ENCODE results near the gene ABAT.

- no peak for TF ChIP-seq CTCF (IDR thresholded peaks at IDR 0.05 in 4 of 5, conservative IDR thresholded peaks at IDR 0.05 in 1 of 5)
- no peak for TF ChIP-seq POLR2A (IDR thresholded peaks at IDR 0.05)
Measured at GRCh38 chr16:8717892-8718415, 43.5 kb downstream of the ABAT start.

All from gastrocnemius medialis (tissue), 4 donors.